Suppressor macrophage treated with lipopolysaccharide for 1 hour (primary cell): ENCODE results near the gene CAMK2A.
A peak's percentile ranks its signal among the peaks of the same experiment; 100 is the strongest.

Source experiments
- DNase-seq, 3 donors: peaks; one replicate each; pipeline ENCODE4 v3.0.0-alpha.2; 2020 to 2022

The CAMK2A gene

GRCh38 chr5:150315245-150315644, 25.7 kb upstream of the CAMK2A start:
- DNase-seq = no peak

GRCh38 chr5:150313921-150314716, 24.5 kb upstream of the CAMK2A start:
- no peak for DNase-seq

- peak in 1 of 3 donors; percentile 22 for DNase-seq
Observed at GRCh38 chr5:150313501-150313900, 23.9 kb upstream of the CAMK2A start.

- DNase-seq = no peak
Observed at GRCh38 chr5:150312518-150312917, 22.9 kb upstream of the CAMK2A start.

- no peak for DNase-seq
Observed at GRCh38 chr5:150311015-150311692, 21.6 kb upstream of the CAMK2A start.

- DNase-seq = no peak
Observed at GRCh38 chr5:150310246-150310645, 20.7 kb upstream of the CAMK2A start.

GRCh38 chr5:150309886-150310239, 20.3 kb upstream of the CAMK2A start:
- no peak for DNase-seq

GRCh38 chr5:150309101-150309885, 19.7 kb upstream of the CAMK2A start:
- no peak for DNase-seq

GRCh38 chr5:150307617-150308426, 18.2 kb upstream of the CAMK2A start:
- DNase-seq = no peak

GRCh38 chr5:150306775-150307174, 17.2 kb upstream of the CAMK2A start:
- DNase-seq = no peak

GRCh38 chr5:150305557-150305956, 16.0 kb upstream of the CAMK2A start:
- DNase-seq = no peak

- DNase-seq = no peak
Observed at GRCh38 chr5:150305095-150305494, 15.5 kb upstream of the CAMK2A start.

GRCh38 chr5:150304481-150305081, 15.0 kb upstream of the CAMK2A start:
- no peak for DNase-seq

- DNase-seq = no peak
Observed at GRCh38 chr5:150303660-150304386, 14.2 kb upstream of the CAMK2A start.

- no peak for DNase-seq
Observed at GRCh38 chr5:150303070-150303615, 13.6 kb upstream of the CAMK2A start.

- DNase-seq = peak in 1 of 3 donors; percentile 27
Observed at GRCh38 chr5:150302301-150303069, 12.9 kb upstream of the CAMK2A start, which contains the start of gene ARSI. TSS of gene ARSI (minus strand) at chr5:150302905. CDS start at chr5:150302373, 532 bp downstream.

- DNase-seq = no peak
Observed at GRCh38 chr5:150301901-150302300, 12.3 kb upstream of the CAMK2A start.

GRCh38 chr5:150301170-150301505, 11.6 kb upstream of the CAMK2A start:
- no peak for DNase-seq

GRCh38 chr5:150300496-150301169, 11.1 kb upstream of the CAMK2A start:
- no peak for DNase-seq
